Astrocyte of the spinal cord (primary cell): ENCODE data around the gene HOXB2.
A peak's percentile ranks its signal among the peaks of the same experiment; 100 is the strongest.

ENCODE experiments used
- DNase-seq: peaks from one replicate; pipeline ENCODE4 v3.0.0; 2011; ENCODE audit warnings: low read depth, low spot score
- H3K4me3 ChIP-seq: 2 replicates; pipeline ENCODE4 v1.5.1; 2011; ENCODE audit warnings: low read depth, mild to moderate bottlenecking, low read length, moderate library complexity
- in situ Hi-C: cut with HindIII; loops from 2 replicates; pipeline ENCODE4 v1.10.0; 2017; ENCODE audit warnings: low sequenced_read_pairs
- TF ChIP-seq, protein P1 (sequence below): IDR thresholded peaks from 2 replicates; pipeline ENCODE4 v1.5.1; 2012; ENCODE audit warnings: low read depth, mild to moderate bottlenecking, low read length, inconsistent platforms

The HOXB2 gene

DNA sequence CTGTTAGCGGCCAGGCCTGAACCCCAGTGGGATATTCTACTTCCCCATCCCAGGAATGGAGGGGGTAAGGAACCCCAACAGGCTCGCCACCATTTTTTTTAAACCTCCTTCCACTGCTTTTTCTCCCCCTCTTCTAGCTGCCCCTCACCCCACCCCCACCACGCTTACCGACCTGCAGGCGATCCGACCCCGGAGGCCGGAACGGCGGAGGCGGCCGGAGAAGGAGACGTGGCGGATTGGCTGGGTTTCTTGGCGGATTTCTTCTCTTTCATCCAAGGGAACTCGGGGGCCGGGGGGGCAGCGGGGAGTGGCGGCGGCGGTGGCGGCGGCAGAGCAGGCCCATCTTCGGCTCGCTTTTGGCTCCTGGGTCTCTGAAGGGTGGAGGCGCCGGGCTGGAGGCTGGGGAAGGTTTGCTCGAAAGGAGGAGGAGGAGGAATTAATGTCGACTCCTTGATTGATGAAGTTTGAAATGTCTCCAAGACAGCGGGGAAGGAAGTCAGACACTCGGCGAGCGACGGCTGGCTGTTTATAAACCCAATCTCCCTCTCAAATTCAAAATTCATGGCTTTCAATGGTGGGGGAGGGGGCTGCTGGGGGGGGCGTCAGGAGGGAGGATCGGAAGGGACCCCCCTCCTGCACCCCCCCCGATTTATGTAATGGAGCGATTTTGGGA, 424 bp downstream of the HOXB2 start:
- peak overlapping the region; percentile 93 for H3K4me3 ChIP-seq
- peak; percentile 94 for DNase-seq
- in situ Hi-C loops: no loop called here
- TF ChIP-seq, protein P1, sequence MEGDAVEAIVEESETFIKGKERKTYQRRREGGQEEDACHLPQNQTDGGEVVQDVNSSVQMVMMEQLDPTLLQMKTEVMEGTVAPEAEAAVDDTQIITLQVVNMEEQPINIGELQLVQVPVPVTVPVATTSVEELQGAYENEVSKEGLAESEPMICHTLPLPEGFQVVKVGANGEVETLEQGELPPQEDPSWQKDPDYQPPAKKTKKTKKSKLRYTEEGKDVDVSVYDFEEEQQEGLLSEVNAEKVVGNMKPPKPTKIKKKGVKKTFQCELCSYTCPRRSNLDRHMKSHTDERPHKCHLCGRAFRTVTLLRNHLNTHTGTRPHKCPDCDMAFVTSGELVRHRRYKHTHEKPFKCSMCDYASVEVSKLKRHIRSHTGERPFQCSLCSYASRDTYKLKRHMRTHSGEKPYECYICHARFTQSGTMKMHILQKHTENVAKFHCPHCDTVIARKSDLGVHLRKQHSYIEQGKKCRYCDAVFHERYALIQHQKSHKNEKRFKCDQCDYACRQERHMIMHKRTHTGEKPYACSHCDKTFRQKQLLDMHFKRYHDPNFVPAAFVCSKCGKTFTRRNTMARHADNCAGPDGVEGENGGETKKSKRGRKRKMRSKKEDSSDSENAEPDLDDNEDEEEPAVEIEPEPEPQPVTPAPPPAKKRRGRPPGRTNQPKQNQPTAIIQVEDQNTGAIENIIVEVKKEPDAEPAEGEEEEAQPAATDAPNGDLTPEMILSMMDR: no peak

DNA sequence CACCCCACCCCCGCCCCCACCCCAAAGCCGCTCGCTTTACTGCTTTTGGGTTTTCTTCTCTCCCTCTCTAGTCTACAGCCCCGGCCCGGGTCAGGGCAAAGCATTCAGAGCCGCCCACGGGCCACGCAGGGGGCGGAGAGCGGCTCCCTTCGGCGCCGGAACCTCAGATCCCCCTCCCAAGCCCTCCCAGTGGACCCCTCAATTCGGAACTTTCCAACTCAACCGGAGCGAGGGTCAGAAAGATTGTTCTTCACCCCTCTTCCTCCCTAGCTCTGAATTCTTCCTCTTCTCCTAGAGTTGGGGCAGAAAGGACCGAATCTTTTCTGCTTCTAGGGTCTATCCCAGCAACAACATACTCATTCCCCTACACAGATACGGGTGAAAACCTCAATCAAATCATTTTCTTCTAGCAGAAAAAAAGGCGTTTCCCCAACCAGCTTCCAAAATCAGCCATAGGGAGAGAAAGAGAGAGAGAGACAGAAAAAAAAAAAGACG, 1.0 kb downstream of the HOXB2 start:
- in situ Hi-C loops: no loop called here
- no peak for DNase-seq
- TF ChIP-seq, protein P1: no peak

DNA sequence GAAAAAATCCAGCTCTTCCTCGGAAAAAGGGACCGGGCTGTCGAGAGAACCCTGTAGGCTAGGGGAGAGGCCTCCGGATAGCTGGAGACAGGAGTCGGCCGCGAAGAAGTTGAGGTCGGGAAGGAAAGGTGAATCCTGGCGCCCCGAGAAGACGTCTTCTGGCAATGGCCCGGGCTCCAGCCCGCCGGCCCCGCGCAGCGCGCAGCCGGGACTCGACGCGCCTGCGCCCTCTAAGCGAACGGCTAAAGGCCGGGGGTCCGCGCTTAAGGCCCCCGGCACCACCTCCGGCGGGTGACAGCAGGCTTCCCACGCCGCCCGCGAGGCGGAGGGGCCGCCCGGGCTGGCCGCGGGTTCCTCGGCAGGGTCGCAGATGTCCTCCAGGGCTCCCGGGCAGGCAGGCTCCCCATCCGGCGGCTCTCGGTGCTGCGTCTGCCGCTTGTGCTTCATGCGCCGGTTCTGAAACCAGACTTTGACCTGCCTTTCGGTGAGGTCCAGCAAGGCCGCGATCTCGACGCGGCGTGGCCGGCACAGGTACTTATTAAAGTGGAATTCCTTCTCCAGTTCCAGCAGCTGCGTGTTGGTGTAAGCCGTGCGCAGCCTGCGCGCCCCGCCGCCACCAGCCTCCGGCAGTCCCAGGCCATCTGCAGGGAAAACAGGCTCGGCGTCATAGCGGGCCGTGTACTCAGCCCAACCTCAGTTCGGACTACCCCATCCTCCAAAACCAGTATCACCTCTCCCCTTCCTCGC, 1.6 kb downstream of the HOXB2 start:
- peak; percentile 75 for DNase-seq
- H3K4me3 ChIP-seq: peak overlapping the region; percentile 93
- in situ Hi-C loops: no loop called here
- TF ChIP-seq, protein P1: no peak

More for the DNA sequence above, 1.0 kb downstream of the HOXB2 start:
- peak overlapping the region; percentile 93 for H3K4me3 ChIP-seq

DNA sequence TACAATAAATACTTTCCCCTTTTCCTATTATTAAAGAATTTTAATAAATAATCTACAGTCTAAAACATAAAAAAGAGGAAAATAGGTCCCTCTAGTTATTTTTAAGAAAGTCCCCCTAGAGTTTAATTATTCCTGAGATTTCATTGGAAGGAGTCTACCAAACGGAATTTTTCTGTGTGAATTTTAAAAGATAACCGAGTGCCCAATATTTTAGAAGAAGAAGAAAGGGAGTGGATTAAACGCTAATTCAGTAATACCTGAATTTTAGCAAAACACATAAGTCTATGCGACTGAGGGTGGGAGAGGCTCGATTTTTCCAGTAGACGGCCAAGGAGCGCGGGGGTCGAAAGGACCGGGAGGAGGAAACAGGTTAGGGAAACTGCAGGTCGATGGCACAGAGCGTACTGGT, 2.2 kb downstream of the HOXB2 start:
- in situ Hi-C loops: no loop called here
- no peak for DNase-seq
- TF ChIP-seq, protein P1: no peak
- peak overlapping the region; percentile 93 for H3K4me3 ChIP-seq

DNA sequence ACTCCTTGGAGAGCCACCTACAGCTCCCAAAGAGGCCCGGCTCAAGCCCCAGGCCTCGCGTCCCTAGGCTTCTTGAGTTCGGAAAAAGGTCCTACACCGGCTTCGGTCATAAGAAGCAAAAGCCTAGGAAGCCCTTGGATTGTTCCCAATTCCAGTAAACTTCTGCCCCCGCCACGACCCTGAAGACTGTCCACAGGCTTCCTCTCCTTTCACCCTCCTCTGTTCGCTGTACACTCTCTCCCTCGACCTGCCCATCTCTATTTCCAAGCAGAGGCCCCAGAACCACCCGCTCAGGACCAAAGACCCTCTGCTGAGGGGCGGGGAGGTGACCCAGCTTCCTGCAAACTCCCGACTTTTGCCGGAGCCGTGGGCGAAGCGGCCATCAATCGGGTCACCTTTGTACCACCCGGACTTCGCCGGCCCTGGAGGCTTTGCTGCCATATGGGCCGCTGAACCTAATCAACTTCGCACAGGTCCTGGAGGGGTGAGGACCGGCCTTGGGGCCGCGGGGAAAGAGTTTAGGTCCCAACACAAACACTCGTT, 2.7 kb downstream of the HOXB2 start:
- H3K4me3 ChIP-seq: peak overlapping the region; percentile 93
- DNase-seq: no peak
- TF ChIP-seq, protein P1: no peak
- in situ Hi-C loops: no loop called here

DNA sequence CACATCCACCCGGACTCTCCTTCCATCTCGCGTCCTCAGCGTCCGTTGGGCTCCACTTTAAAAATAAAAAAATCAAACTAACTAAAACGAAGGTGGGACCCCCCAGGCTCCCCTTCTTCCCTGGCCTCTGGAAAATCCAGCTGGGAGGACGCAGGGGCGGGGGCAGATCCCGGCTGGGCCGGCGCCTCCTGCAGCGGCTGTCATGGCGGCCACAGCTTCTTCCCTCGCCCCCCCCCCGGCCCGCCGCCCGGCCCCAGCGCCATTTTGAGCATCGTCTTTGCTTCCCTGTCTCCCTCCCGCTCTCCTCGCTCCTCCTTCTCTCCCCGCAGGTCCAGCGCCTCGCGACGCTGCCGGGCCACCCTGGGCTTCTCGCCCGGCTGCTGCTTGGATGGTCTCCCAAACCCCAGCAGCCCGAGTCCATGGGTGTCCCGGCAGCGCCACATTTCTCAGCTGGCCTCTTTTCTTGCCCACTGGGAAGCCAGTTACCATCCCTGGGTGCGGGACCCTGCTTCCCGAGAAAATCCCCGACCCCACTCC, 3.3 kb downstream of the HOXB2 start:
- peak; percentile 77 for DNase-seq
- in situ Hi-C loops: no loop called here
- TF ChIP-seq, protein P1: no peak
- H3K4me3 ChIP-seq: peak overlapping the region; percentile 93
